Esophagus squamous epithelium (tissue), 4 donors: ENCODE results near the gene CPLANE1.

Experiments
- CTCF ChIP-seq, 6 experiments: fragments of 450-650 bp in 4 of 6; fragments of 200-600 bp in 2 of 6; sonication (generic) in 2 of 6; IDR thresholded peaks; one replicate each; pipeline ENCODE4 v1.5.1; 2016 to 2019; ENCODE audit warnings: antibody characterized with exemption in 6 of 6, mild to moderate bottlenecking in 4 of 6, moderate library complexity in 4 of 6
- POLR2A ChIP-seq, 4 donors: fragments of 450-650 bp; IDR thresholded peaks; one replicate each; pipeline ENCODE4 v1.6.1; 2017; ENCODE audit warnings: antibody characterized with exemption in 4 of 4, mild to moderate bottlenecking in 4 of 4, moderate library complexity in 3 of 4

- TF ChIP-seq CTCF (IDR thresholded peaks at IDR 0.05) = no peak
- no peak for TF ChIP-seq POLR2A (IDR thresholded peaks at IDR 0.05)
Observed at GRCh38 chr5:37234288-37234687, 14.9 kb downstream of the CPLANE1 start.
